Effector memory CD8-positive, alpha-beta T cell (primary cell): ENCODE results near the gene PAQR8.

Experiments used
- ATAC-seq: fragments of 150-1000 bp; cut with Tn5 transposase; replicated peaks from 2 replicates; pipeline ENCODE4 v1.10.0; 2021; ENCODE audit warnings: mild to moderate bottlenecking, moderate library complexity
- DNase-seq, 3 experiments: peaks; one replicate each; pipeline ENCODE4 v3.0.0; 2021
- H3K27ac Mint-ChIP-seq, 2 donors: one replicate each; pipeline ENCODE4 v1.8.0; 2022; ENCODE audit warnings: mild to moderate bottlenecking in 2 of 2, mixed read lengths in 2 of 2, moderate library complexity in 2 of 2
- H3K27me3 Mint-ChIP-seq, 2 donors: one replicate each; pipeline ENCODE4 v1.8.0; 2022; ENCODE audit warnings: mixed read lengths in 2 of 2
- H3K36me3 Mint-ChIP-seq: one replicate; pipeline ENCODE4 v1.8.0; 2022; ENCODE audit warnings: mild to moderate bottlenecking, moderate library complexity, mixed read lengths; ENCODE audit not compliant: insufficient read depth
- H3K4me1 Mint-ChIP-seq, 2 donors: one replicate each; pipeline ENCODE4 v1.8.0; 2022; ENCODE audit warnings: low read depth in 2 of 2, mixed read lengths in 2 of 2
- H3K4me3 Mint-ChIP-seq, 2 donors: one replicate each; pipeline ENCODE4 v1.8.0; 2022; ENCODE audit warnings: mild to moderate bottlenecking in 2 of 2, mixed read lengths in 2 of 2, moderate library complexity in 2 of 2
- H3K9me3 Mint-ChIP-seq, 2 donors: one replicate each; pipeline ENCODE4 v1.8.0; 2022; ENCODE audit warnings: mixed read lengths in 2 of 2

PAQR8 gene

GRCh38 chr6:52435345-52435744 is 73.4 kb downstream of the PAQR8 start:
- H3K27me3 Mint-ChIP-seq: peaks cover 0 to 13% of the 10 kb centered on the region in 2 donors
- no peaks in the 10 kb centered on the region for H3K4me1 Mint-ChIP-seq
- H3K4me3 Mint-ChIP-seq: no peak overlapping the region
- no peak overlapping the region for H3K27ac Mint-ChIP-seq
- DNase-seq (no peak), ATAC-seq (no peak)
- H3K36me3 Mint-ChIP-seq: no peaks in the 10 kb centered on the region
- no peaks in the 10 kb centered on the region for H3K9me3 Mint-ChIP-seq

DNA sequence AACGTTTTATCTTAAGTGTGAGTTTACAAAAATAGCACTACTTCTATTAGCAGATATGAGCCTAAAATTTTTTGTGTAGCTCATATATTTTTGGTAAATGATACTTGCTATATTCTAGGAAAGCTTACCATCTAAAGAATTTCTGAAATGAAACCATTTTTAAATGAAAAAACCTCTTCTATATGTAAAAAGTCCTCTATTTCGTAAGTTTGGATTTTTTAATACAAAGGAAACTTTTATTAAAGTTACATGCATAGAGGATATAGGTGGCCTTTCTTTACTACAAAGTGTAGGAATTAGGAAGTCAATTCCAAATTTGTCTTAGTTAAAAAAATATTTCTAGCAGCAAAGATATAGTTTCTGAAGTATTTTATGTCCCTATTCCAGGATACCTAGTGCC is 77.0 kb downstream of the PAQR8 start:
- H3K27me3 Mint-ChIP-seq: peaks cover 0 to 3% of the 10 kb centered on the region in 2 donors
- H3K9me3 Mint-ChIP-seq: no peaks in the 10 kb centered on the region
- H3K4me3 Mint-ChIP-seq: no peak overlapping the region
- DNase-seq: no peak
- H3K27ac Mint-ChIP-seq: no peak overlapping the region
- H3K36me3 Mint-ChIP-seq: no peaks in the 10 kb centered on the region
- ATAC-seq: no peak
- H3K4me1 Mint-ChIP-seq: no peaks in the 10 kb centered on the region

- no peak for ATAC-seq
- DNase-seq: no peak
- H3K36me3 Mint-ChIP-seq: no peaks in the 10 kb centered on the region
- H3K4me3 Mint-ChIP-seq: no peak overlapping the region
- no peaks in the 10 kb centered on the region for H3K4me1 Mint-ChIP-seq
- no peak overlapping the region for H3K27ac Mint-ChIP-seq
- H3K9me3 Mint-ChIP-seq: peaks cover 6 to 13% of the 10 kb centered on the region in 2 donors
- H3K27me3 Mint-ChIP-seq: no peaks in the 10 kb centered on the region
Measured at GRCh38 chr6:52454556-52454955, 92.6 kb downstream of the PAQR8 start.

- no peak for DNase-seq
- Mint-ChIP-seq H3K27me3 (no peaks in the 10 kb centered on the region), H3K4me1 (no peaks in the 10 kb centered on the region), H3K27ac (no peak overlapping the region), H3K4me3 (no peak overlapping the region), H3K36me3 (no peaks in the 10 kb centered on the region), H3K9me3 (no peaks in the 10 kb centered on the region)
- no peak for ATAC-seq
Measured at GRCh38 chr6:52457096-52457495, 95.1 kb downstream of the PAQR8 start.
